ENCODE data around the gene CDKN2D. TPM values are rescaled to one million over a fixed set of nuclear protein-coding genes. Genes with fewer than 3 reads are reported as not detected.

Gene CDKN2D
- total RNA-seq, 1 experiment from 2014 or later: 3.3 TPM

- TF ChIP-seq KAT7 (CRISPR knock-in tag; IDR thresholded peaks at IDR 0.05; ENCODE audit: borderline replicate concordance): no peak
- no peak for TF ChIP-seq NR1H2 (CRISPR knock-in tag; IDR thresholded peaks at IDR 0.05)
- TF ChIP-seq PRDM15 (CRISPR knock-in tag; IDR thresholded peaks at IDR 0.05): no peak
Measured at GRCh38 chr19:10554760-10555609, 13.8 kb downstream of the CDKN2D start (continued).

- Mint-ChIP-seq H3K27me3 (ENCODE audit: low read depth) (no peaks in the 10 kb centered on the region), H3K27ac (no peak overlapping the region), H3K9me3 (no peaks in the 10 kb centered on the region), H3K4me3 (no peak overlapping the region), H3K4me1 (no peaks in the 10 kb centered on the region), H3K36me3 (peaks cover 50% of the 10 kb centered on the region)
- POLR2A ChIA-PET: interaction anchor here (1.1 kb wide), 1 partner anchor 142 kb away, joined by 3 read pairs; no protein-coding TSS in a partner anchor
- CTCF ChIA-PET: interaction anchor here (2.4 to 3.7 kb wide), 4 partner anchors 12 to 146 kb away, joined by 6 to 26 read pairs (median 18); partner anchors contain the start of gene ATG4D
- DNase-seq (ENCODE audit: low spot score) (no peak), ATAC-seq (no peak)
- TF ChIP-seq ATF2 (CRISPR knock-in tag; IDR thresholded peaks at IDR 0.05; ENCODE audit: borderline replicate concordance, low read depth): no peak
- no peak for TF ChIP-seq MYBL2 (CRISPR knock-in tag; IDR thresholded peaks at IDR 0.05)
- TF ChIP-seq CBFB (CRISPR knock-in tag; IDR thresholded peaks at IDR 0.05; ENCODE audit: low read depth): no peak
- TF ChIP-seq NR2C2 (CRISPR knock-in tag; IDR thresholded peaks at IDR 0.05): no peak
- TF ChIP-seq ZNF219 (CRISPR knock-in tag; IDR thresholded peaks at IDR 0.05; ENCODE audit: borderline replicate concordance): no peak
- no peak for TF ChIP-seq E2F1 (CRISPR knock-in tag; IDR thresholded peaks at IDR 0.05)
- TF ChIP-seq ARID4B (CRISPR knock-in tag; IDR thresholded peaks at IDR 0.05; ENCODE audit: borderline replicate concordance): no peak
- no peak for TF ChIP-seq ATF1 (CRISPR knock-in tag; IDR thresholded peaks at IDR 0.05)
- no peak for TF ChIP-seq TP53 (CRISPR knock-in tag; IDR thresholded peaks at IDR 0.05)
- TF ChIP-seq ZNF317 (CRISPR knock-in tag; IDR thresholded peaks at IDR 0.05; ENCODE audit: borderline replicate concordance, low read depth): no peak
- no peak for TF ChIP-seq IRF1 (CRISPR knock-in tag; IDR thresholded peaks at IDR 0.05)
- TF ChIP-seq STAT6 (CRISPR knock-in tag; conservative IDR thresholded peaks at IDR 0.05; ENCODE audit: low read depth): no peak
- TF ChIP-seq ZNF138 (CRISPR knock-in tag; conservative IDR thresholded peaks at IDR 0.05): no peak
- TF ChIP-seq PRRX2 (CRISPR knock-in tag; IDR thresholded peaks at IDR 0.05): no peak
- TF ChIP-seq NR3C1 (CRISPR knock-in tag; conservative IDR thresholded peaks at IDR 0.05; ENCODE audit: low read depth): no peak
- TF ChIP-seq ZNF416 (CRISPR knock-in tag; IDR thresholded peaks at IDR 0.05): no peak
Measured at GRCh38 chr19:10553943-10554381, 14.8 kb downstream of the CDKN2D start.

Measured in WTC11 (cell line).